ENCODE measurements around the gene BCL3. TPM values are rescaled to one million over a fixed set of nuclear protein-coding genes. Genes with fewer than 3 reads are reported as not detected.
A peak's percentile ranks its signal among the peaks of the same experiment; 100 is the strongest.

Gene BCL3
- total and polyA plus RNA-seq, 2 of the 13 experiments (the other 11 are each of a cell fraction or from before 2014, with no cell fraction given) = 2.3 to 4.0 TPM

DNA sequence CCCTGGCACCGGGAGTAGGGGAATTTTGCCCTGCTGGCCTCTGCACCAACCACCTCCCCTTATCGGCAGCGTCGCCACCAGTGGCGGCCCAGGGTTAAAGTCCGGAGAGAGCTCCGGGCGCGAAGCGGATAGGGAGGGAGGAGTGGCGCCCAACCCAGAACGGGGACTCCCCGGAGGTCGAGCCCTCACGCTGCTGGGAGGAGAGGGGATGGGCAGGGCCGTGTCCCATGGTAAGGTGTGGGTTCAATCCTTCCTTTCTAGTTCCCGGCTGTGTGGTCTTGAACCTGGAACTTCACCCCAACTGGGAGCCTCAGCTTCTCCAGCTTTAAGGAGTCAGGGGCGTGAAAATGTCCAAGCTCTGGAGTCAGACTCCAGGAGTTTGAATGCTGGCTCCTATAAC lies 23.3 kb upstream of the BCL3 start (continued):
- TF ChIP-seq PHF5A (CRISPR knock-in tag; IDR thresholded peaks at IDR 0.05; ENCODE audit: low read depth, unreplicated experiment) = peak; percentile 44
- no peak for TF ChIP-seq MAZ (IDR thresholded peaks at IDR 0.05; ENCODE audit: borderline replicate concordance, low read depth, low read length)
- TF ChIP-seq MAZ (CRISPR knock-in tag; IDR thresholded peaks at IDR 0.05; ENCODE audit: low read depth) = peak; percentile 52; the same call in 1 of the 2 replicates
- TF ChIP-seq HOXA5 (CRISPR knock-in tag; IDR thresholded peaks at IDR 0.05) = peak; percentile 42; the same call in 1 of the 2 replicates
- TF ChIP-seq, protein P1, sequence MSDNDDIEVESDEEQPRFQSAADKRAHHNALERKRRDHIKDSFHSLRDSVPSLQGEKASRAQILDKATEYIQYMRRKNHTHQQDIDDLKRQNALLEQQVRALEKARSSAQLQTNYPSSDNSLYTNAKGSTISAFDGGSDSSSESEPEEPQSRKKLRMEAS (IDR thresholded peaks at IDR 0.05) = peak; percentile 48; the same call in 1 of the 2 replicates
- TF ChIP-seq HOXA3 (CRISPR knock-in tag; IDR thresholded peaks at IDR 0.05) = peak; percentile 80; the same call in 1 of the 2 replicates
- TF ChIP-seq ZNF737 (CRISPR knock-in tag; IDR thresholded peaks at IDR 0.05; ENCODE audit: borderline replicate concordance) = no peak
- peak; percentile 58; the same call in 1 of the 2 replicates for TF ChIP-seq ZBTB7A (CRISPR knock-in tag; IDR thresholded peaks at IDR 0.05)
- peak; percentile 58; the same call in 1 of the 2 replicates for TF ChIP-seq PHF21A (CRISPR knock-in tag; IDR thresholded peaks at IDR 0.05)
- TF ChIP-seq, protein P2, sequence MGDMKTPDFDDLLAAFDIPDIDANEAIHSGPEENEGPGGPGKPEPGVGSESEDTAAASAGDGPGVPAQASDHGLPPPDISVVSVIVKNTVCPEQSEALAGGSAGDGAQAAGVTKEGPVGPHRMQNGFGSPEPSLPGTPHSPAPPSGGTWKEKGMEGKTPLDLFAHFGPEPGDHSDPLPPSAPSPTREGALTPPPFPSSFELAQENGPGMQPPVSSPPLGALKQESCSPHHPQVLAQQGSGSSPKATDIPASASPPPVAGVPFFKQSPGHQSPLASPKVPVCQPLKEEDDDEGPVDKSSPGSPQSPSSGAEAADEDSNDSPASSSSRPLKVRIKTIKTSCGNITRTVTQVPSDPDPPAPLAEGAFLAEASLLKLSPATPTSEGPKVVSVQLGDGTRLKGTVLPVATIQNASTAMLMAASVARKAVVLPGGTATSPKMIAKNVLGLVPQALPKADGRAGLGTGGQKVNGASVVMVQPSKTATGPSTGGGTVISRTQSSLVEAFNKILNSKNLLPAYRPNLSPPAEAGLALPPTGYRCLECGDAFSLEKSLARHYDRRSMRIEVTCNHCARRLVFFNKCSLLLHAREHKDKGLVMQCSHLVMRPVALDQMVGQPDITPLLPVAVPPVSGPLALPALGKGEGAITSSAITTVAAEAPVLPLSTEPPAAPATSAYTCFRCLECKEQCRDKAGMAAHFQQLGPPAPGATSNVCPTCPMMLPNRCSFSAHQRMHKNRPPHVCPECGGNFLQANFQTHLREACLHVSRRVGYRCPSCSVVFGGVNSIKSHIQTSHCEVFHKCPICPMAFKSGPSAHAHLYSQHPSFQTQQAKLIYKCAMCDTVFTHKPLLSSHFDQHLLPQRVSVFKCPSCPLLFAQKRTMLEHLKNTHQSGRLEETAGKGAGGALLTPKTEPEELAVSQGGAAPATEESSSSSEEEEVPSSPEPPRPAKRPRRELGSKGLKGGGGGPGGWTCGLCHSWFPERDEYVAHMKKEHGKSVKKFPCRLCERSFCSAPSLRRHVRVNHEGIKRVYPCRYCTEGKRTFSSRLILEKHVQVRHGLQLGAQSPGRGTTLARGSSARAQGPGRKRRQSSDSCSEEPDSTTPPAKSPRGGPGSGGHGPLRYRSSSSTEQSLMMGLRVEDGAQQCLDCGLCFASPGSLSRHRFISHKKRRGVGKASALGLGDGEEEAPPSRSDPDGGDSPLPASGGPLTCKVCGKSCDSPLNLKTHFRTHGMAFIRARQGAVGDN (CRISPR knock-in tag; IDR thresholded peaks at IDR 0.05) = peak; percentile 85
- TF ChIP-seq CBX5 (CRISPR knock-in tag; IDR thresholded peaks at IDR 0.05; ENCODE audit: borderline replicate concordance) = peak; percentile 69; the same call in 1 of the 2 replicates
- 0 out of 2 replicates have a peak, but pooled peaks have one; percentile 15 for TF ChIP-seq ZMYM2 (CRISPR knock-in tag; IDR thresholded peaks at IDR 0.05)
- peak; percentile 61; the same call in 1 of the 2 replicates for TF ChIP-seq ZSCAN25 (CRISPR knock-in tag; IDR thresholded peaks at IDR 0.05)
- peak; percentile 72 for TF ChIP-seq HDAC1 (CRISPR knock-in tag; IDR thresholded peaks at IDR 0.05)
- TF ChIP-seq HDAC2 (CRISPR knock-in tag; IDR thresholded peaks at IDR 0.05) = peak; percentile 71; the same call in 1 of the 2 replicates
- TF ChIP-seq ETV5 (CRISPR knock-in tag; IDR thresholded peaks at IDR 0.05; ENCODE audit: borderline replicate concordance) = peak; percentile 72; the same call in 1 of the 2 replicates
- peak; percentile 50; the same call in 1 of the 2 replicates for TF ChIP-seq SOX5 (CRISPR knock-in tag; IDR thresholded peaks at IDR 0.05; ENCODE audit: borderline replicate concordance)
- no peak for TF ChIP-seq ZNF333 (CRISPR knock-in tag; IDR thresholded peaks at IDR 0.05; ENCODE audit: borderline replicate concordance)
- no peak for TF ChIP-seq TBX3 (IDR thresholded peaks at IDR 0.05; ENCODE audit: borderline replicate concordance)
- no peak for TF ChIP-seq LCORL (IDR thresholded peaks at IDR 0.05)
- TF ChIP-seq LCORL (CRISPR knock-in tag; IDR thresholded peaks at IDR 0.05) = peak; percentile 89
- peak; percentile 37; the same call in 1 of the 2 replicates for TF ChIP-seq SP4 (CRISPR knock-in tag; IDR thresholded peaks at IDR 0.05)
- peak; percentile 42; the same call in 1 of the 2 replicates for TF ChIP-seq KDM5B (CRISPR knock-in tag; IDR thresholded peaks at IDR 0.05; ENCODE audit: borderline replicate concordance)
- TF ChIP-seq NCOA2 (CRISPR knock-in tag; IDR thresholded peaks at IDR 0.05) = peak; percentile 61; the same call in 1 of the 2 replicates
- TF ChIP-seq ZNF644 (CRISPR knock-in tag; IDR thresholded peaks at IDR 0.05; ENCODE audit: low read depth) = peak; percentile 42; the same call in 1 of the 2 replicates
